ENCODE results near the gene RPL23. TPM values are rescaled to one million over a fixed set of nuclear protein-coding genes. Genes with fewer than 3 reads are reported as not detected.
A peak's percentile ranks its signal among the peaks of the same experiment; 100 is the strongest.

RPL23 gene
- total RNA-seq, 1 donor from 2014 or later, result 1,994 TPM

DNA sequence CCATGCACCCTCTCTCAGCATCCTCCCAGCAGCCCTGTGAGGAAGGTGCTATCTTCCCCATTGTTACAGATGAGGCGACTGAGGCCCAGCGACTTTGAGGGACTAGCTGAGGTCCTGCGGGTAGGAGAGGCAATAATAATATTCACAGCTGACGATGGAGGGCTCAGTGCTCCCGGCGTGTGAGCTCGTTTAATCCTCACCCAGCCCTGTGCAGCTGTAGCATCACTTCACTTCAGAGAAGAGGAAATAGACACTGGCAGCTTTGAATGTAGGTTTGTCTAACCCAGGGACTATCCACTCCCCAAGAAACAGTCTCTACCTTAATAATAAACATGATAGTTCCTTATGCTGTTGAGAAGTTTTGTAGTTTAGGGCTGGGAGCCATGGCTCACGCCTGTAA, 37.9 kb upstream of the RPL23 start:
- Mint-ChIP-seq H3K9me3 (no peaks in the 10 kb centered on the region), H3K27ac (peak overlapping the region; percentile 89), H3K4me3 (peak overlapping the region; percentile 27), H3K4me1 (peaks cover 69% of the 10 kb centered on the region), H3K36me3 (ENCODE audit: low read depth) (peaks cover 45% of the 10 kb centered on the region), H3K27me3 (no peaks in the 10 kb centered on the region)
- intact Hi-C loops (cut with micrococcal nuclease), result no loop called here
- no peak for DNase-seq

DNA sequence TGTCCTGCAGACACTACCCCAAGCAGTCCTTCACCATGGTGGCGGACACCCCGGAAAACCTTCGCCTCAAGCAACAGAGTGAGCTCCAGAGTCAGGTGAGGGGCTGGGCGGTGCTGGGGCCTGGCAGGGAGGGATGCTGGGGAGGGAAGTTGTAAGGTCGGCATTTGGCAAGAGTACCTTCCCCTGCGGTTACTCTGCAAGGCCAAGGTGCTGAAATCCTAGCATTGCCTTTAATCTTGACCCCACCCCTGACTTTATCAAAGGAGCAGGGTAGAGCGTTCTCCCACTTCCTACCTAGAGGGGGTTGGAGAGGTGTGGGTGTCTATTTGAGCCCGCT, 36.9 kb upstream of the RPL23 start:
- H3K27ac Mint-ChIP-seq, result peak overlapping the region; percentile 62
- intact Hi-C loops (cut with micrococcal nuclease), result no loop called here
- H3K27me3 Mint-ChIP-seq, result no peaks in the 10 kb centered on the region
- H3K36me3 Mint-ChIP-seq (ENCODE audit: low read depth), result peaks cover 44% of the 10 kb centered on the region
- no peak for DNase-seq
- H3K4me1 Mint-ChIP-seq, result peaks cover 77% of the 10 kb centered on the region
- H3K4me3 Mint-ChIP-seq, result peak overlapping the region; percentile 50
- no peaks in the 10 kb centered on the region for H3K9me3 Mint-ChIP-seq

DNA sequence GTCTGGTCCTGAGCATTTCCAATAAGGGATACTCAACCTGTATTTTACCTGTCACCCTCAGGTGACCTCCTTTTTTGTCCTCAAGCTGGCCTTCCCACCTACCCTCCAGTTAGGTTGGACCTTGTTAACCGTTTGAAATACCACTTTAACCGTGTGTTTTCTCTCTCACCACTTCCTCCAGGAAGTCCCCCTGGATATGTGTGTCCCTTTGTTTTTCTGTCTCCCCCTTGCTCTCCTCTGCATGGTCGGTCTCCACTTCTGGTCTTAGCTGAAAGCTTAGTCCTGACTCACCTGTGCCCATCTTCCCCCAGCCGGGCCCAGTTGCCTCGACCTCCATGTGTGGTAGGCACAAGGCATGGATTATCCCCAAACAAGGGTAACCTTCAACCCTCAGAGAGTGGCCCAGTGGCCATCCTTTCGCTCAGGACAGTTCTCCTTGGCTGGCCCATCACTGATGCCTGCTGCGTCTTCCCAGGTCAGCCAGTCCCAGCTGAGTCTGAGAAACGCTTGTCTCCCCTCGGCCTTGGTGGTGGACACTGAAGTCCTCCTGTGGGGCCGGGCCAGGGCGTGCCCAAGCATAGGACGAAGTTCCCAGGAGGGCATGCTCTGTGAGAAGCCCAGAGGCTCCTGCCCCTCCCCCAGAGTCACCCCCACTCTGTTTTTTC, 36.4 kb upstream of the RPL23 start:
- peak overlapping the region; percentile 50 for H3K4me3 Mint-ChIP-seq
- peaks cover 46% of the 10 kb centered on the region for H3K36me3 Mint-ChIP-seq (ENCODE audit: low read depth)
- H3K27me3 Mint-ChIP-seq, result no peaks in the 10 kb centered on the region
- peak overlapping the region; percentile 62 for H3K27ac Mint-ChIP-seq
- H3K9me3 Mint-ChIP-seq, result no peaks in the 10 kb centered on the region
- no peak for DNase-seq
- peaks cover 82% of the 10 kb centered on the region for H3K4me1 Mint-ChIP-seq
- intact Hi-C loops (cut with micrococcal nuclease), result no loop called here

DNA sequence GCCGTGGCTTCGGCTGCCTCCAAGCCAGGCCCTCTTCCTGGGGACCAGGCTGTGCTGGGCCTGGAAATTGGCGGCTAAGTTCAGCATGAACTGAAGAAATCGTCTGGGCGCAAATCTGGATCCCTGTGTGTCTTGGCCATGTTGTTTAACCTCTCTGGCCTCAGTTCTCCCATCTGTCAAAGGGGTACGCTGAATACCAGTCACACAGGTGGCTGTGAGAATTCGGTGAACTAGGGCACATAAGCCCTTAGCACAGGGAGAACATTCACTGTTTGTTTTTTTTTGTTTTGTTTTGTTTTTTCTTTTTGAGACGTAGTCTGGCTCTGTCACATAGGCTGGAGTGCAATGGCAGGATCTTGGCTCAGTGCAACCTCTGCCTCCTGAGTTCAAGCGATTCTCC, 35.3 kb upstream of the RPL23 start:
- peak overlapping the region; percentile 68 for H3K27ac Mint-ChIP-seq
- DNase-seq, result no peak
- peaks cover 44% of the 10 kb centered on the region for H3K36me3 Mint-ChIP-seq (ENCODE audit: low read depth)
- intact Hi-C loops (cut with micrococcal nuclease), result no loop called here
- H3K27me3 Mint-ChIP-seq, result no peaks in the 10 kb centered on the region
- H3K4me1 Mint-ChIP-seq, result peaks cover 80% of the 10 kb centered on the region
- H3K4me3 Mint-ChIP-seq, result no peak overlapping the region
- no peaks in the 10 kb centered on the region for H3K9me3 Mint-ChIP-seq

DNA sequence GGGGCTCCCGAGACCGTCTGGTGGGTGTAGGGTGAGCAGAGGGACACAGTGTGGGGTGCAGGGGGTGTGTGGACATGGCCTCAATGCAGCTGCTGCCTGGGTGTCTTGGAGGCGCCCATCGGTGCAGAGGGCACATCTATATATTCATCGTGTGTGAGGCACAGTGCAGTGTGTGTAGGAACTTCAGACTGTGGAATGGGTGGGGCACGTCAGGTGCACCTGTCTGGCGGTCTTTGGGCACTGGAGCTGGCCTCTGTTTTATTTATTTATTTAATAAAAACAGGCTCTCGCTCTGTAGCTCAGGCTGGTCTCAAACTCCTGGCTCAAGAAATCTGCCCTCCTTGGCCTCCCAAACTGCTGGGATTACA, 33.1 kb upstream of the RPL23 start:
- H3K27me3 Mint-ChIP-seq, result no peaks in the 10 kb centered on the region
- intact Hi-C loops (cut with micrococcal nuclease), result no loop called here
- H3K9me3 Mint-ChIP-seq, result no peaks in the 10 kb centered on the region

DNA sequence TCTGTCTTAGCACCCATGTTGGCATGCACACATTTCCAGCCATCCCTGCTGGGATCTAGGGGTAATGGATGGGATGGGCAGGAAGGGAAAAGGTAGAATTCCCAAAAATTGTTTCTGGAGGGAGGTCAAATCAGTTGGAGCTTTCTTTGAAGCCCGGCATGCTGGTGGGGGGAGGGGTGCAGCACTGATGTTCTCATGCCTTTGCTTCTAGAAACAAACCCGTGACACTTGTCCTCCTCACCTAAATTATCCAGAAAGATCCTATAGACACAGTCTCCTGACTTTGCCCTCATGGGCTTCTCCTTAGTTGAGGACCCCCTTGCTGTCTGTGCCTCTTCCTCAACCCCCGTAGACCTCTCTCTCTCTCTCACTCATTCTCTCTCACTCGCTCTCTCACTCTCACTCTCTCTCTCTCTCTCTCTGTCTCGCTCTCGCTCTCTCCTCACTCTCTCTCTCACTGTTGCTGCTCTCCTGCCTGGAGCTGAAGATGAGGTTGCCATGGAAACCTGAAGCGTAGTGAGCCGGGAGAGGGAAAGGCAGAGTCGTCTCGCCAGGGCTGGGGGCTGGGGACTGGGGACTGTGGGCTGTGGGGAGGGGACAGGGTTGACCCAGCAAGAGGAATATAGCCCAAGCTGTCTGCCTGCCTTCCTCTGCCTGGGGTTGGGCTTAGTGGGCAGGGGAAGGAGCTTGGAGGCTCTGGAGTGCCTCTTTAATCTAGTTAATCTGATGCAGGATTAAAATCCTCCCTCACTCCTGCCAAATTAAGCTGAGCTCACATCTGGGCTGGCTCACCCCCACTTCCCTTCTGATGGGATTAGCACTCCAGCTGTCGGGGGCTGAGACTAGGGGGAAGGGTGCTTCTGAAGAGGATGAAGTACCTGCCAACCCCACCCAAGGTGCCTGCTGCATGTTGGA, 32.5 kb upstream of the RPL23 start:
- Mint-ChIP-seq H3K36me3 (ENCODE audit: low read depth) (peaks cover 49% of the 10 kb centered on the region), H3K9me3 (no peaks in the 10 kb centered on the region), H3K27ac (peak overlapping the region; percentile 78), H3K4me3 (peak overlapping the region; percentile 28), H3K4me1 (peaks cover 84% of the 10 kb centered on the region), H3K27me3 (no peaks in the 10 kb centered on the region)
- intact Hi-C loops (cut with micrococcal nuclease), result no loop called here
- DNase-seq, result no peak

More for the DNA sequence above, 33.1 kb upstream of the RPL23 start:
- Mint-ChIP-seq H3K4me1 (peaks cover 82% of the 10 kb centered on the region), H3K4me3 (peak overlapping the region; percentile 28), H3K36me3 (ENCODE audit: low read depth) (peaks cover 45% of the 10 kb centered on the region), H3K27ac (peak overlapping the region; percentile 78)
- no peak for DNase-seq

DNA sequence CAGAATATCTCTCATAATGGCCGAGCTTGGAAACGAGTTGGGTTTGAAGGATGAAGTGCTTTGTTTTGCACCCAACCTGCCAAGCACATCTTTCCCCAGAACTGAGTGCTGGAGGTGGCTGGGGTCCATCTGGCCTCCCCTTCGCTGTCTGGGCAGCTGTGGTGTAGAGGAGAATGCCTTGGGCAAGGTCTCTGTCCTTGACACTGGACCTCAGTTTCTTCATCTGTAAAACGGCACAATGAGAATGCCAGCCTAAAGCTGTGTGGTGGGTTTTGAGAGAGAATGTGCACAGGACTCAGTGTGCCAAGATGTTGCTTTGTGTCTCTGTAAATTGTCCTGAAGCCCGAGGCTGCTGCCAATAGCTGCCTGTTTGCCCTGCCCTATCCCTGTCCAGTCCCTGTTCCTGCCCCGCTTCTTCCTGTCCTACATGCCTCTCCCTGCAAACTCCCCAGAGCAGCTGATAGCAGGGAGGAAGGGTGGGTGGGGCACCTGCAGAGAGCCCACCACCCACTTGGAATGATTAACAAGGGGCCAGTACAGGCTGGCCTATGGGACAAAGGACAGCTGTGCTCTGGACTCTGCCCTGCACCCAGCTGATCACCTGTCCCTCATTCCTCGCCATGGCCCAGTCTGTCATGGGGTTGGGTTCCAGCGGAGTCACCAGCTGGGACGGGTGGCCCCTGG, 31.7 kb upstream of the RPL23 start:
- Mint-ChIP-seq H3K27ac (peak overlapping the region; percentile 78), H3K9me3 (no peaks in the 10 kb centered on the region), H3K4me1 (peaks cover 84% of the 10 kb centered on the region), H3K4me3 (peak overlapping the region; percentile 35), H3K36me3 (ENCODE audit: low read depth) (peaks cover 54% of the 10 kb centered on the region), H3K27me3 (no peaks in the 10 kb centered on the region)
- DNase-seq, result no peak
- intact Hi-C loops (cut with micrococcal nuclease), result no loop called here

DNA sequence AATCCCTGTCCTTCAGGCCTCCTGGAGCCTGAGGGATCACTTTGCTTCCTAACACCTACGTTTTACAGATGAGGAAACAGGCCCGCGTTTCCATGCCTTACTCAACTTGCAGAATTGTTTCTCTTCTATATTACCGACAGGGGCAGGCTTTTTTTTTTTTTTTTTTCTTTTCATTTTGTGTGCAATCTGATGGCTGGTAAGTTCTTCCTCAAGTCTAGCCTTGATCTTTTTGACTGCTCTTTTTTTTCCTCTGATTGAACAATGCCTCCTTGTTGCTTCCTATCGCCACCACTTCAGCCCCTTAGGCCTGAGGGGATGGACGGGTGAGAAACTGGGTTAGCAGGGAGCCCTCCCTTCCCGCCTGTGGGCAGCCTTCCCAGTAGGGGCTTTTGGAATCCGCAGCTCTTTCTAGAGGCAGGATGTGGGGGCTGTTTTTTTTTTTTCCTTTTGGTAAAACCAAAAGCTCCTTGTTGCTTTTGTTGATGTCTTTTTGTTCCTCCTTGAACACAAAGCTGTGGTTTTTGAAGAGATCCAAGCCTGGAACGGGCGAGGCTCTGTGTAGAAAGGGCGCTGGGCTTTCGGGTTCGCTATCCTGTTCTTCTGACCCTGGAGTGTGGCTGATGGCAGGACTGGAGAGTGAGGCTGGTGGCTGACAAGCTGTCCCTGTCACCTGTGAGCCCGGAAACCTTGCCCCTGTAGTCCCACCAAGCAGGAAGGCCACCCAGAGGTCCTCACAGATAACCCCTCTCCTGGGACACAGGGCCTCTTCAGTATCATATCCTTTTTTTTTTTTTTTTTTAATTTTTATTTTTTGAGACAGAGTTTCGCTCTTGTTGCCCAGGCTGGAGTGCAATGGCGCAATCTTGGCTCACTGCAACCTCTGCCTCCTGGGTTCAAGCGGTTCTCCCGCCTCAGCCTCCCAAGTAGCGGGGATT, 30.3 kb upstream of the RPL23 start:
- Mint-ChIP-seq H3K36me3 (ENCODE audit: low read depth) (peaks cover 52% of the 10 kb centered on the region), H3K4me1 (peaks cover 80% of the 10 kb centered on the region), H3K27ac (peak overlapping the region; percentile 94), H3K4me3 (peak overlapping the region; percentile 81), H3K27me3 (no peaks in the 10 kb centered on the region), H3K9me3 (no peaks in the 10 kb centered on the region)
- intact Hi-C loops (cut with micrococcal nuclease), result no loop called here
- DNase-seq, result peak; percentile 76

DNA sequence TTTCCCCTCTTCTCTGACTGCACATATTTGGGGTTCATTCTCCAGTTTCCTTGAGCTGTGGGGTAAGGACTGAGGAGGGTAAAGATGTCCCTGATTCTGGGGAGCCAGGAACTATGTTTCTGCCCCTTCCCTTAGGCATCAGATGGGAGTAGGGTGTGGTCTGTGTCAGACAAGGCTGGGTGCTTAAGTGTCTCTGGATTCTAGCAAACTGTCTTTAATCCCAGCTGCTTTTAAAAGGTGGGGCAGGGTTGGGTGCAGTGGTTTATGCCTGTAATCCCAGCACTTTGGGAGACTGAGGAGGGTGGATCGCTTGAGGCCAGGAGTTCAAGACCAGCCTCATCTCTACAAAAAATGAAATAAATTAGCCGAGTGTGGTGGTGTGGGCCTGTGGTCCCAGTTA, 29.3 kb upstream of the RPL23 start:
- intact Hi-C loops (cut with micrococcal nuclease), result no loop called here
- peaks cover 59% of the 10 kb centered on the region for H3K36me3 Mint-ChIP-seq (ENCODE audit: low read depth)
- peak overlapping the region; percentile 94 for H3K27ac Mint-ChIP-seq
- no peaks in the 10 kb centered on the region for H3K27me3 Mint-ChIP-seq
- H3K9me3 Mint-ChIP-seq, result no peaks in the 10 kb centered on the region
- no peak for DNase-seq
- peak overlapping the region; percentile 54 for H3K4me3 Mint-ChIP-seq
- peaks cover 81% of the 10 kb centered on the region for H3K4me1 Mint-ChIP-seq

DNA sequence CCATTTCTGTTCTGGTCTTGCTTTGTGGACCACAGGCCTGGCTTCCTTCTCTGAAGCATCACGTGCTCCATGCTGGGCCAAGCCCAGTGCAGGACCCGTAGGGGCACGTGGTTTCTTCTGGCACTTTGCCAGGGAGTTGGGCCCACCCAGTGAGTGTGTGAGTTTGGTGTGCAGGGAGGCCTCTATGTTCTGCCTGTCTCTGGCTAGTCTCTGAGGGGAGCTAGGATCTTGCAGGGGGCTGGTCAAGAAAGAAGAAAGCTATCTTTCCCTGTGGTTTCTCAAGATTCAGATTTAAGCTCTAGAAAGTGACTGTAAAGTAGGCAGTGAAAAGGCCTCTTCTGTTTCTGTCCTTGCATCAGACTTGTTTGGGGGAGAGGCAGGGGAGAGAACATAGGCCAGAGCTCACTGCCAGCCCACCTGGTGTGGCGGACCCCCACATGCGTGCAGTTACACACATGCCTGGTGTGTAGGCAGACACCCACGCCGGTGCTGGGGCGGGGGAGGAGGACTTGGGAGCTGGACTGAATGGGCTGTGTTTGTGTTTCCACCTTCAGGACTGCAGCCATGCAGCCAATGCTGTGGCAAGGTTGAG, 28.2 kb upstream of the RPL23 start:
- Mint-ChIP-seq H3K27me3 (no peaks in the 10 kb centered on the region), H3K27ac (peak overlapping the region; percentile 94), H3K36me3 (ENCODE audit: low read depth) (peaks cover 63% of the 10 kb centered on the region), H3K9me3 (no peaks in the 10 kb centered on the region), H3K4me1 (peaks cover 85% of the 10 kb centered on the region), H3K4me3 (peak overlapping the region; percentile 54)
- intact Hi-C loops (cut with micrococcal nuclease), result no loop called here
- DNase-seq, result peak; percentile 75

DNA sequence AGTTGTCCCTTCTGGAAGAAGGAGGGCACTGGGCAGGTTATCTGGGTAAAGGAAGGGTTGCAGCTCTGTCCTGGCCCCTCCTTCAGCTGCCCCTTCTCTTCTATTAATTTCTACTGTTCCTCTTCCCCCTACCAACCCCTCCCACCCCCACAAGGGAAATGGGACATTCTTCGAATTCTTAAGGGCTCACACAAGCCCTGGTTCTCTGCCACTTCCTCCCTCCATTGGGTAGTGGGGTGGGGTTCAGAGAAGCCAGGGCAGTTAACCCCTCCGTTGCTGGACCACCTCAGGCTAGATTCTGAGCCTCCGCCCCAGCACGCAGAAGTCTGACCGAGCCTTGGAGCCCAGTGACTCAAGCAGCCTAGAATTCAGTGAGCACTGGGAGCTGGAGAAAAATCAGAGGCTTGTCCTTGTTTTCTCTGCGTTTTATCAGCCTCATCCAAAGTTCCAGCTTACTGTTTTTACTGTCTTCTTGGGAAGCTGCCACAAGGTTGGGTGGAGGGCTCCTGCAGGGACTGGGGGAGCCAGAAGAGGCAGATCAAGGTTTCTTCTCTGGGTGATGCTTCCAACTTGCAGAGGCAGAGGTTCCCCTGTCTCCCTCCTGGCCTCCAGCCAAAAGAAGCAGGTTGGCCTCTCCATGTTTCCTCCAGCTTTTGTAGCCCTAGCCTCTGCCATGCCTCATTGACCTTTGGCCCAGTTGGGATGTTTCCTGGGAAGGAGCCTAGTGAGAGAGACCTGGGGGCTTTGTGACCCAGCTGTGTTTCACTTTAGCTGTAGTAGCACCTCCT, 26.6 kb upstream of the RPL23 start:
- Mint-ChIP-seq H3K27ac (peak overlapping the region; percentile 75), H3K4me3 (peak overlapping the region; percentile 66), H3K36me3 (ENCODE audit: low read depth) (peaks cover 57% of the 10 kb centered on the region), H3K27me3 (no peaks in the 10 kb centered on the region), H3K9me3 (no peaks in the 10 kb centered on the region), H3K4me1 (peaks cover 81% of the 10 kb centered on the region)
- intact Hi-C loops (cut with micrococcal nuclease), result no loop called here
- DNase-seq, result no peak

DNA sequence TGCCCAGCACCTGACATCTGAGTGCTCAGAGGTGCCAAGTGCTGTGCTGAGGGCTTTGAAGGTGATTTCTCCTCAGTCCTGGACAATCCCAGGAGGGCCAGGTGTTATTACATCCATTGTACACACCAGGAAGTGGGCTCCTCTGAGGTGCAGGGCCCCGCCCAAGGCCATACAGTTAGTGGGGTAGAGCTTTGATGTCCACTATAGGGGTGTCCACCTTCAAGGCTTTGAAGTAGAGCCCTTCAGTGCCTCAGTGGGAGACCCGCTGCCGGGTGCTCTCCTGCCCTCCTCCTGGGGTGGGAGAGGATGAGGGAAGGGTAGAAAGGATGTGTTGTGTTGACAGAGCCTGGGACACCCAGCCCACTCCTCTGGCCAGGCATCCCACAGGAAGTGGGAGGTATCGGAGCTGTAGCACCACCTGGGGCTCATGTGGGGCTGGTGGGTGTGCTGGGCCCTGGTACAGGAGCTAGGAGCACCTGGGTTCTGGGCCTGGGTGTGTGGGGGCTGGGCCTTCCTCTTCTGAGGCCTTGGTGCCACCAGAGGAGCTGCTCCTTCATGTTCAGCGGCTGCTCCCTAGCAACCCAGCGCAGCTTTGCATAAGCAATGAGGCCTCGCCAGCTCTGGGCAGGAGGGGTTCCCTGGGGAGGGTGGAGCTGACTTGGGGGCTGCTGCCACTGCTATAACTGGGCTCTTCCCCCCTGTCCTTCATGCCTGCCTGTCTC, 23.8 kb upstream of the RPL23 start:
- H3K4me1 Mint-ChIP-seq, result peaks cover 80% of the 10 kb centered on the region
- peak; percentile 78 for DNase-seq

More for the DNA sequence above, 23.8 kb upstream of the RPL23 start:
- Mint-ChIP-seq H3K27me3 (no peaks in the 10 kb centered on the region), H3K9me3 (no peaks in the 10 kb centered on the region), H3K27ac (peak overlapping the region; percentile 80), H3K4me3 (peak overlapping the region; percentile 62), H3K36me3 (ENCODE audit: low read depth) (peaks cover 50% of the 10 kb centered on the region)
- intact Hi-C loops (cut with micrococcal nuclease), result no loop called here

Measured in activated CD4-positive, alpha-beta T cell treated with anti-CD3 and anti-CD28 coated beads, Interleukin-2, amount 10 ng/mL, durations not matched to agents 24 days and 14 days (primary cell).